CD4-positive, alpha-beta T cell (primary cell): ENCODE results near the gene ADARB2. TPM values are rescaled to one million over a fixed set of nuclear protein-coding genes. Genes with fewer than 3 reads are reported as not detected.

Experiments
- ATAC-seq: fragments of 200-7000 bp; cut with Tn5 transposase; one replicate; pipeline ENCODE4 v1.10.0; 2022; ENCODE audit warnings: mild to moderate bottlenecking; ENCODE audit not compliant: poor library complexity
- CTCF ChIA-PET: fragments of 350-600 bp; sonication (Branson Sonifier 250); formaldehyde crosslinking; loops from one replicate; lab custom pipeline; 2021; ENCODE audit warnings: antibody characterized with exemption, inconsistent platforms; lab: Charles Lee
- POLR2A ChIA-PET: fragments of 350-600 bp; sonication (Branson Sonifier 250); formaldehyde crosslinking; loops from one replicate; lab custom pipeline; 2021; ENCODE audit warnings: antibody characterized with exemption, inconsistent platforms; lab: Charles Lee
- DNase-seq, 14 experiments: peaks; one replicate each; pipeline ENCODE4 v3.0.0-alpha.2; 2013 to 2020; ENCODE audit warnings: mixed read lengths in 2 of 14
- H3K27ac ChIP-seq, 2 donors: one replicate each; pipeline versions ENCODE4 v1.5.1 to v1.7.0; 2013; ENCODE audit warnings: low read length in 2 of 2, low read depth in 1 of 2, mild to moderate bottlenecking in 1 of 2
- H3K27me3 ChIP-seq, 2 experiments: 1 replicate in 1 of 2; 2 replicates in 1 of 2; pipeline versions ENCODE4 v1.6.1 to v1.7.0; 2013; ENCODE audit warnings: low read length in 2 of 2, control low read depth in 1 of 2, mild to moderate bottlenecking in 1 of 2, moderate library complexity in 1 of 2; ENCODE audit not compliant: insufficient read depth in 2 of 2, control insufficient read depth in 1 of 2
- H3K36me3 ChIP-seq: one replicate; pipeline ENCODE4 v1.6.1; 2013; ENCODE audit warnings: low read length, control low read depth; ENCODE audit not compliant: insufficient read depth
- H3K4me1 ChIP-seq: one replicate; pipeline ENCODE4 v1.6.1; 2013; ENCODE audit warnings: low read length, control low read depth; ENCODE audit not compliant: insufficient read depth
- H3K4me3 ChIP-seq: one replicate; pipeline ENCODE4 v1.5.1; 2013; ENCODE audit warnings: mild to moderate bottlenecking, low read length, moderate library complexity
- H3K9me3 ChIP-seq, 2 experiments: 1 replicate in 1 of 2; 2 replicates in 1 of 2; pipeline versions ENCODE4 v1.6.1 to v1.7.0; 2013; ENCODE audit warnings: low read length in 2 of 2, mild to moderate bottlenecking in 2 of 2, control low read depth in 1 of 2, moderate library complexity in 1 of 2; ENCODE audit not compliant: control insufficient read depth in 1 of 2, insufficient read depth in 1 of 2
- H3K27ac Mint-ChIP-seq: one replicate; pipeline ENCODE4 v1.8.0; 2020; ENCODE audit warnings: mixed read lengths
- H3K27me3 Mint-ChIP-seq: one replicate; pipeline ENCODE4 v1.8.0; 2021; ENCODE audit warnings: mixed read lengths
- H3K36me3 Mint-ChIP-seq: one replicate; pipeline ENCODE4 v1.8.0; 2021; ENCODE audit warnings: low read depth, mixed read lengths
- H3K4me1 Mint-ChIP-seq: one replicate; pipeline ENCODE4 v1.8.0; 2021; ENCODE audit warnings: low read depth, mixed read lengths
- H3K4me3 Mint-ChIP-seq: one replicate; pipeline ENCODE4 v1.8.0; 2020; ENCODE audit warnings: mild to moderate bottlenecking, mixed read lengths
- H3K9me3 Mint-ChIP-seq: one replicate; pipeline ENCODE4 v1.8.0; 2020; ENCODE audit warnings: mixed read lengths
- CTCF ChIP-seq: fragments of 200-600 bp; IDR thresholded peaks from one replicate; pipeline ENCODE4 v1.8.0; 2022; ENCODE audit warnings: antibody characterized with exemption, mild to moderate bottlenecking
- intact Hi-C, 2 experiments: fragments of 100-400 bp; cut with DNase I in 1 of 2; cut with micrococcal nuclease in 1 of 2; formaldehyde crosslinking; loops; one replicate each; pipeline versions ENCODE4 v1.15.1 to v1.9.0; 2023 to 2025; cut with DNase I, micrococcal nuclease
- total RNA-seq, 174 experiments: library from RNA in 2 of 174; stranded (reverse) in 2 of 174; gene quantifications; one replicate each; pipeline ENCODE4 v1.2.3 and lab custom pipeline; 2021 to 2026

Gene ADARB2
- total RNA-seq, 2 experiments from 2014 or later = 0.14 TPM; not detected in 1

DNA sequence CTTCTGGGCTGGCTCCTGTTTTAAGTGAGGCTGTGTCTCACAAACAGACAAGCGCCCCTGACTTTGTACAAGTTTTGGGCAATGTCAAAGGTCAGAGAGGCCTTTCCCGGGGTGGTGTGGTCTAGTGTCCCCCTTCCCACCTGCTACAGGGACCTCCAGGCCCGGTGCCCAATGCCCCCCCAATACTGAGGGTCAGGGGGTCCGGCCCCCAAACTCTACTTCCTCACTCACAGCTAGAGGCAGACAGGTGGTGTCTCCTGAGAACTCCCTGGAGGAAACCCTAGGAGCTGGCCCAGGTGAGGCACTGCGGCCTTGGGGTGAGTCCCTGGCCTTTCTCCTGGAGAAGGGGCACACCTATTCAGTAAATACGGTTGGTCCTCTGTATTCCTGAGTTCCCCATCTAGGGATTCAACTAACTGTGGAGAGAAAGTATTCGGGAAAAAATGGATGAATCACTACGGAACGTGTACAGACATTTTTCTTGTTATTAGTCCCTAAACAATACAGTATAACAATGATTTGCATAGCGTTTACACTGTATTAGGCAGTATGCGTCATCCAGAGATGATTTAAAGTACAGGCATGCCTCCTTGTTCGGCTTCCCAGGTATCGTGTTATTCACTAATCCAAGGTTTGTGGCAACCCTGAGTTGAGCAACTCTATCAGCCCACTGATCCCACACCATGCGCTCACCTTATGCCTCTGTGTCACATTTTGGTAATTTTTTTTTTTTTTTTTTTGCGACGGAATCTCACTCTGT lies 373.0 kb downstream of the ADARB2 start:
- Histone ChIP-seq H3K4me3 (no peak overlapping the region), H3K27ac (no peak overlapping the region), H3K9me3 (peaks cover 0 to 15% of the 10 kb centered on the region in 2 experiments), H3K36me3 (no peaks in the 10 kb centered on the region), H3K4me1 (no peaks in the 10 kb centered on the region), H3K27me3 (peaks cover 4 to 20% of the 10 kb centered on the region in 2 experiments)
- POLR2A ChIA-PET = no interaction called here
- Mint-ChIP-seq H3K9me3 (no peaks in the 10 kb centered on the region), H3K27me3 (peaks cover 46% of the 10 kb centered on the region), H3K27ac (no peak overlapping the region), H3K4me1 (peaks cover 4% of the 10 kb centered on the region), H3K36me3 (no peaks in the 10 kb centered on the region), H3K4me3 (no peak overlapping the region)
- CTCF ChIA-PET = no interaction called here
- no peak for ATAC-seq
- no peak for TF ChIP-seq CTCF
- no peak for DNase-seq
- intact Hi-C loops = no loop called here

DNA sequence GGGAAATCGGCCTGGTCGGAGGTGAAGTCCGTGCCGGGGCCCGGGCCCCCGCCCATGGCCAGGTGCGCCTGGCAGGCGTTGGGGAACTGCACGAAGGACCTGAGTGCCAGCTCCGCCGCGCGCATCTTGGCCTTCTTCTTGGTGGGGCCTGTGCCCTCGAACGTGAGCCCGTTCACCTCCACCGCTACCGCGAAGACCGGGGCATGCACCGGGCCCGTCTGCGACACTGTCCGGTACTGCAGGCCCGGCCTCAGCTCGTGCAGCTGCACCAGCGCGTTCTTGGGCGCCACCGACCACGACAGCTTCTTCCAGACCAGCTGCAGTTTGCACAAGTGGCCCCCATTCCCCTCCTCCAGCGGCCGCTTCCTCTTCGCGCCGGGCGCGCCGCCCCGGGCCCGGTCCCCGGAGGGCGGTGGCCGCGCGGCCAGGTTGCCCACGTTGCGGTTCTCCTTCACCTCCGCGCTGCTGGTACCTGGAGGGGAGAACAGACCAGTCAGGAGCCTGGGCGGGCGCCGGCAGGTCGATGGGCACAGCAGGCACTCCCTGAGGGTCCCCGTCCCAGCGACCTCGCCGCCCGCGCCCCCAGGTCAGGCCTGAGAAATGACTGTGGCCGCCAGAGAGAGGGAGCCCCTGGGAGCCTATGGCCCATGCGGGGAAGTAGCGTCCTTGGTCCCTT lies 373.7 kb downstream of the ADARB2 start:
- H3K27me3 ChIP-seq = peaks cover 4 to 17% of the 10 kb centered on the region in 2 experiments
- intact Hi-C loops = no loop called here
- ATAC-seq = no peak
- no peak for TF ChIP-seq CTCF
- Mint-ChIP-seq H3K27me3 (peaks cover 40% of the 10 kb centered on the region), H3K36me3 (no peaks in the 10 kb centered on the region), H3K4me1 (peaks cover 12% of the 10 kb centered on the region), H3K9me3 (no peaks in the 10 kb centered on the region), H3K27ac (no peak overlapping the region), H3K4me3 (no peak overlapping the region)
- ChIA-PET CTCF (no interaction called here), POLR2A (no interaction called here)
- H3K36me3 ChIP-seq = no peaks in the 10 kb centered on the region
- H3K27ac ChIP-seq = no peak overlapping the region
- H3K9me3 ChIP-seq = peaks cover 0 to 15% of the 10 kb centered on the region in 2 experiments
- H3K4me3 ChIP-seq = no peak overlapping the region
- no peak for DNase-seq
- no peaks in the 10 kb centered on the region for H3K4me1 ChIP-seq

GRCh38 chr10:1362589-1363445 lies 374.5 kb downstream of the ADARB2 start:
- no peaks in the 10 kb centered on the region for H3K36me3 ChIP-seq
- TF ChIP-seq CTCF = no peak
- no peak for ATAC-seq
- intact Hi-C loops = no loop called here
- H3K27me3 ChIP-seq = peaks cover 4 to 17% of the 10 kb centered on the region in 2 experiments
- H3K4me1 Mint-ChIP-seq = peaks cover 15% of the 10 kb centered on the region
- H3K4me3 ChIP-seq = no peak overlapping the region
- peaks cover 35% of the 10 kb centered on the region for H3K27me3 Mint-ChIP-seq
- no peak overlapping the region for H3K27ac Mint-ChIP-seq
- no peak overlapping the region for H3K27ac ChIP-seq
- DNase-seq = no peak
- peaks cover 0 to 15% of the 10 kb centered on the region in 2 experiments for H3K9me3 ChIP-seq
- ChIA-PET CTCF (no interaction called here), POLR2A (no interaction called here)
- no peaks in the 10 kb centered on the region for H3K36me3 Mint-ChIP-seq
- H3K4me1 ChIP-seq = no peaks in the 10 kb centered on the region
- H3K9me3 Mint-ChIP-seq = no peaks in the 10 kb centered on the region
- no peak overlapping the region for H3K4me3 Mint-ChIP-seq
